Measurements from ENCODE around the gene DCST1.

The DCST1 gene

GRCh38 chr1:155014709-155015508, 18.7 kb upstream of the DCST1 start:
- DNase-seq, result no peak

- DNase-seq, result no peak
These were observed 17.9 kb upstream of the DCST1 start for GRCh38 chr1:155015527-155016230.

GRCh38 chr1:155016231-155016831, 17.3 kb upstream of the DCST1 start:
- no peak for DNase-seq

GRCh38 chr1:155017041-155017945, 16.3 kb upstream of the DCST1 start:
- peak; percentile 85 for DNase-seq

GRCh38 chr1:155017946-155018316, 15.7 kb upstream of the DCST1 start:
- no peak for DNase-seq

- DNase-seq, result no peak
These were observed 14.8 kb upstream of the DCST1 start for GRCh38 chr1:155018617-155019348.

- DNase-seq, result no peak
These were observed 14.0 kb upstream of the DCST1 start for GRCh38 chr1:155019377-155020245.

- no peak for DNase-seq
These were observed 11.3 kb upstream of the DCST1 start for GRCh38 chr1:155022136-155022926.

GRCh38 chr1:155022927-155023236, 10.7 kb upstream of the DCST1 start:
- DNase-seq, result peak; percentile 77

- DNase-seq, result no peak
These were observed 10.0 kb upstream of the DCST1 start for GRCh38 chr1:155023627-155024026.

GRCh38 chr1:155024315-155024714, 9.3 kb upstream of the DCST1 start:
- no peak for DNase-seq

GRCh38 chr1:155026154-155026553, 7.5 kb upstream of the DCST1 start:
- peak; percentile 30 for DNase-seq

GRCh38 chr1:155026588-155026987, 7.0 kb upstream of the DCST1 start:
- peak; percentile 64 for DNase-seq

- DNase-seq, result no peak
These were observed 3.9 kb upstream of the DCST1 start for GRCh38 chr1:155029513-155030242.

- DNase-seq, result no peak
These were observed 3.3 kb upstream of the DCST1 start for GRCh38 chr1:155030243-155030795.

- DNase-seq, result no peak
These were observed 2.7 kb upstream of the DCST1 start for GRCh38 chr1:155030899-155031298.

- DNase-seq, result no peak
These were observed 738 bp upstream of the DCST1 start for GRCh38 chr1:155032886-155033285.

- no peak for DNase-seq
These were observed 939 bp downstream of the DCST1 start for GRCh38 chr1:155034318-155035208.

Measured in DMS53 (cell line).